Measurements from ENCODE around the gene C16orf78.

The C16orf78 gene

DNA sequence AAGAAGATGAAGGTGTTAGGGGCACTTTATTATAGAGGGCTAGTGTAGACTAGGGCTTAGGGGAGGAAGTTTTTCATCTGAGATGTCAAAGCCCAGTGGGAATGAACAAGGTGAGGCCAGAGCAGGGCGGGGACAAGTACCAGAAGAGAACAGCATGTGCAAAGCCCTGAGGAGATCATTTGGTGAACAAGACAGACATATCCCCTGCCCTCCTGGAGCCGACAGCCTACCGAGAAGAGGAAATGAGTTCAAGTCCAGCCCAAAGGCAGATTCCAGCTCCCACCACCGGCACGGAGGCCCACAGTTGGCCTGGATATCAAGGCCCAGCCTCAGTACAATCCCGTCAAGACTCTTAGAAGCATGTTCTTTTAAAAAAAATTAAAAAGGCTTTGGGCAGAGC lies 61.1 kb downstream of the C16orf78 start:
- TF ChIP-seq, protein P1, sequence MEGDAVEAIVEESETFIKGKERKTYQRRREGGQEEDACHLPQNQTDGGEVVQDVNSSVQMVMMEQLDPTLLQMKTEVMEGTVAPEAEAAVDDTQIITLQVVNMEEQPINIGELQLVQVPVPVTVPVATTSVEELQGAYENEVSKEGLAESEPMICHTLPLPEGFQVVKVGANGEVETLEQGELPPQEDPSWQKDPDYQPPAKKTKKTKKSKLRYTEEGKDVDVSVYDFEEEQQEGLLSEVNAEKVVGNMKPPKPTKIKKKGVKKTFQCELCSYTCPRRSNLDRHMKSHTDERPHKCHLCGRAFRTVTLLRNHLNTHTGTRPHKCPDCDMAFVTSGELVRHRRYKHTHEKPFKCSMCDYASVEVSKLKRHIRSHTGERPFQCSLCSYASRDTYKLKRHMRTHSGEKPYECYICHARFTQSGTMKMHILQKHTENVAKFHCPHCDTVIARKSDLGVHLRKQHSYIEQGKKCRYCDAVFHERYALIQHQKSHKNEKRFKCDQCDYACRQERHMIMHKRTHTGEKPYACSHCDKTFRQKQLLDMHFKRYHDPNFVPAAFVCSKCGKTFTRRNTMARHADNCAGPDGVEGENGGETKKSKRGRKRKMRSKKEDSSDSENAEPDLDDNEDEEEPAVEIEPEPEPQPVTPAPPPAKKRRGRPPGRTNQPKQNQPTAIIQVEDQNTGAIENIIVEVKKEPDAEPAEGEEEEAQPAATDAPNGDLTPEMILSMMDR (IDR thresholded peaks at IDR 0.05; ENCODE audit: insufficient read depth, low read depth, low read length, missing control alignments), result no peak
- H3K4me3 ChIP-seq (ENCODE audit: low read depth, low read length), result no peak overlapping the region
- no peak for DNase-seq (ENCODE audit: low read depth)

DNA sequence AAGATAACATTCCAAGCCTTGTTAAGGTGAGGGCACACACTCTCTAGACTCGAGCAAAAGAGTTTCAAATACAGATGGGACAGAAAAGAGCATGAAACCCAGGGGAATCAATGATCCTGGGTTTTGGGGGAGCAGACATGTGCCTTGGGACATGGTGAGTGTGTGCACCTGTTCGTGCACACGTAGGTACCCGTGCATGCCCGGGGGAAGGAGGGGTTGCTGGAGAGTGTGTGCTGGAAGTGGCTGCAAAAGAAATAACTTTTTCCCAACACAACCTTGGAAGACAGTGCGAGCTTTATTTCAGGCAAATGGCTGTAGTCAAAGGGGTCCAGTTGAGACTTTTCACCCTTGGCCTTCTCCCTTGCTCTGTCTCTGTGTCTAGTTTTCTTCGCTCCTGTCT lies 62.6 kb downstream of the C16orf78 start:
- no peak for DNase-seq (ENCODE audit: low read depth)
- TF ChIP-seq, protein P1 (IDR thresholded peaks at IDR 0.05; ENCODE audit: insufficient read depth, low read depth, low read length, missing control alignments), result no peak
- H3K4me3 ChIP-seq (ENCODE audit: low read depth, low read length), result no peak overlapping the region

DNA sequence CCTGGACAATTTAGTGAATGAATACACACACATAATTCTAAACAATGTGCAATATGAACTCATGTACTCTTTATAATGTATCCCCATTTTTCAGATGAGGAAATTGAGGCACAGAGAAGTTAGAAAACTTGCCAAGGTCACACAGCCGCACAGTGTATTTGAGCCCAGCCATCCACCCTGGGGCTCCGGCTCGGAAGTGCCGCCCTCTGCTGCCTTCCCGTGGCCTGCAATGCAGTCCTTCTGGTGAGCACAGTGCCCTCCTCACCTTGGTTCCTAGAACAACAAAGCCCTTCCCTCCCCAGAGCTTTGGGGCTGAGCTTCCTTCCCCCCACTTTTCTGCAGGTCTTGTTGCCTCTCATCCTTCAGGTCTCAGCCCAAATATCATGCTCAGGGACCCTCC lies 63.7 kb downstream of the C16orf78 start:
- no peak for DNase-seq (ENCODE audit: low read depth)
- TF ChIP-seq, protein P1 (IDR thresholded peaks at IDR 0.05; ENCODE audit: insufficient read depth, low read depth, low read length, missing control alignments), result no peak
- no peak overlapping the region for H3K4me3 ChIP-seq (ENCODE audit: low read depth, low read length)

DNA sequence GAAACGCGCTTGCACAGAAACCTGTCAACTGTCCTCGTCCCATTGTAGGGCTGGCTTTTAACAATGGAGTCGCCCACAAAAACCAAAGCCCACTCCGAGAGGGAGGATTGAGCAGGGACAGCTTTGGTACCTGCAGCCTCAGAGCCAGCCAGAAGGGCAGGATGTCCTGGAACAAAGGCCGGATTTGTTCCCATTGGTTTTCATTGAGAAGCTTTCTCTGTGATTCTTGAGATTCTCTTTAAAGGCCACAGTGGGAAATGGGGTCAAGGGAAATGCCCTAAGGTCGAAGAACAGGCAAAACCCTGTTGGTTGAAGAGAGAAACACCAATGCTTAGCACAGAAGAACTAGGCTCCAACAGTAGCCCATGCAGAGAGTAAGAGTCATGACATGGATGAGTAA lies 65.4 kb downstream of the C16orf78 start:
- TF ChIP-seq, protein P1 (IDR thresholded peaks at IDR 0.05; ENCODE audit: insufficient read depth, low read depth, low read length, missing control alignments), result no peak
- no peak for DNase-seq (ENCODE audit: low read depth)
- H3K4me3 ChIP-seq (ENCODE audit: low read depth, low read length), result no peak overlapping the region

DNA sequence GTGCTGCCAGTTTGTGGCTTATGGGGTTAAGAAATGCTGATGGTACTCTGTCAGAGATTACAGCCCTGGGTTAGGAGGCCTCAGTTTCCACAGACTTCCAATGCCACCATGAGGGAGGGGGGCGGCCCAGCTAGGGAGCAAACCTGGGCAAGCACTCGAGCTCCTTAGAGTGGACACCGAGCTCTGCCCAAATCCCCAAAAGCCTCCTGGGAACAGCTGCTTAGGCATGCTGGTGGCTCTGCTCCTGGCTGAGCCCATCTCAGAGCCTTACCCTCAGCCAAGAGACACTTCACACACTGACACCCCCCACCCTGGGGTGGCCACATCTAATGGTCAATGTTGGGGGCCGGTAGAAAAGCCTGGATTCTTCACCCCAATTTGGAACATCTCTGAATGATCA lies 66.1 kb downstream of the C16orf78 start:
- H3K4me3 ChIP-seq (ENCODE audit: low read depth, low read length), result no peak overlapping the region
- no peak for DNase-seq (ENCODE audit: low read depth)
- TF ChIP-seq, protein P1 (IDR thresholded peaks at IDR 0.05; ENCODE audit: insufficient read depth, low read depth, low read length, missing control alignments), result no peak

DNA sequence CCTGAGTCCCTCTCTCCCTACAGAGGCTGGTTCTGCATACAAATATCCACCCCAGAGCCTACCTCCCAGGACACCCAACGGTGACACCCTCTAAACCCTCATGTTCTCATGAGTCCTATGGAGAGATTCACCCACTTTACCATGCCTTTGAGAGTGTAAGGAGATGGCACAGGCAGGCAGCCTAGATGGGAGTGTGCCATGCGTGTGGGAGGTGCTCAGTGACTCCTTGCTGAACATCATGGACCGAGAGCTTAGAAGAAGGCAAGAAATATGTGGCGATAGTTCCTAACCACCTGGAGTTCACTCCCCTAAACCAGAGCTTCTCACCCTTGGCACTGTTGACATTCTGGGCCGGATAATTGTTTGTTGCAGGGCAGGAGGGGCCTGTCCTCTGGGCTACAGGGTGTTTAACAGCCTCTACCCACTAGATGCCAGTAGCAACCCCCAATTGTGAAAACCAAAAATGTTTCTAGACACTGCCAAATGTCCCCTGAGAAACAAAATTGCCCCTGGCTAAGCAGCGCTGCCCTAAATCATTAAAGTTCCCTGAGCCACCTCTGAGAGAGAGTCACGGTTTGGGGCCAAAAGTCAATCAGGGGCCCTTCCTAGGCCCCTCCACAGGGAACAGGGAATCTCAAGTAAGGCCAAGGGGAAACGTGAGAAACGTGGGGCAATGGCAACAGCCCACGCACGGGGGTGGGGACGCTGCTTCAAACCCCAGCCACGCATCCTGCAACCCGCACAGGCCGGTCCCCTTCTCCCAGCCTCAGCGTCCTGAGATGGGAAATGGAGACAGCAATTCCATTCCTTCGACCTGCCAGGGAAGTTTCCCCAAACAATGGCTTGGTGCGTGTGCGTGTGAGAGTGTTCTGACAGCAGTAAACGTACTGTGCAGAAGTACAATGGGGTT lies 66.8 kb downstream of the C16orf78 start:
- no peak for DNase-seq (ENCODE audit: low read depth)
- TF ChIP-seq, protein P1 (IDR thresholded peaks at IDR 0.05; ENCODE audit: insufficient read depth, low read depth, low read length, missing control alignments), result peak; percentile 1
- no peak overlapping the region for H3K4me3 ChIP-seq (ENCODE audit: low read depth, low read length)
